Glomerular visceral epithelial cell (primary cell): Measurements from ENCODE around the gene PKDREJ.

ENCODE experiments used
- DNase-seq: peaks from one replicate; pipeline ENCODE4 v3.0.0-alpha.2; 2016; ENCODE audit errors: extremely low spot score

The PKDREJ gene

DNA sequence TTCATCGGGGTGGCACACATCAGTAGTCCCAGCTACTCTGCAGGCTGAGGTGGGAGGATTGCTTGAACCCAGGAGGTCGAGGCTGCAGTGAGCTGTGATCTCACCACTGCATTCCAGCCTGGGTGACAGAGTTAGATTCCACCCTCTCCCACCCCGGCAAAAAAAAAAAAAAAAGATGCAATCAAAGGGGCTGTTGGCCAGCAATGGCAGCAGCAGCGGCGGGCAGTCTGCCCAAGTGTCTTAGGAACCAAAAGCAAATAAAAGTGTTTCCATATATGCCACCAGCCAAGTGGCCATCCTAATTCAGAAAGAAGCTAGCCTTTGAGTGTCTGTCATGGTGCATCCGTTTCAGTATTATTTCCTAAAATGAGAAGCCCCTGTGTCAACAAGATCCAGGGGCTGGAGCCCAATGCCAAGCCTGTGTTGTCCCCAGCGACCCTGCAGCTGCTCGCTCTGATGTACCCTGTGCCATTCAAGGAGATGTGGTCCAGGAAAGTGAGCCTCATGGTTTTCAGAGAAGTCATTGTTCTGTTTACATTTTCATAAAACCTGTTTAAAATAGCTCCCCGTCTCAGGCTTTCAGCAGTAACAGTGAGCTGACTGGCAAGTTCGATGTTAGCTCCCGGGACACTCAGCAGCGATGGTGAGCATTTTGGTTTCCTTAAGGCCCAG lies 25.6 kb downstream of the PKDREJ start:
- DNase-seq: no peak

DNA sequence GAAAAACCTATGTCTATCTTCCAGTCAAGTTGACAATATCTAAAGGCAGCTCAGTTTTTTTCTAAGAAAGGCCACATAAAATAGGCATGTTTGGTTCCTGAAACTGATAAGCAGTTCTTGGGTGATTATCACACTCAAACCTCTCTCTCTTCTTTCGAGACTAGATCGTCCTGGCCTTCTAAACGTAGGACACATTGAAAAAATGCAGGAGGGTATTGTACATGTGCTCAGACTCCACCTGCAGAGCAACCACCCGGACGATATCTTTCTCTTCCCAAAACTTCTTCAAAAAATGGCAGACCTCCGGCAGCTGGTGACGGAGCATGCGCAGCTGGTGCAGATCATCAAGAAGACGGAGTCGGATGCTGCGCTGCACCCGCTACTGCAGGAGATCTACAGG lies 28.2 kb downstream of the PKDREJ start:
- DNase-seq: no peak

DNA sequence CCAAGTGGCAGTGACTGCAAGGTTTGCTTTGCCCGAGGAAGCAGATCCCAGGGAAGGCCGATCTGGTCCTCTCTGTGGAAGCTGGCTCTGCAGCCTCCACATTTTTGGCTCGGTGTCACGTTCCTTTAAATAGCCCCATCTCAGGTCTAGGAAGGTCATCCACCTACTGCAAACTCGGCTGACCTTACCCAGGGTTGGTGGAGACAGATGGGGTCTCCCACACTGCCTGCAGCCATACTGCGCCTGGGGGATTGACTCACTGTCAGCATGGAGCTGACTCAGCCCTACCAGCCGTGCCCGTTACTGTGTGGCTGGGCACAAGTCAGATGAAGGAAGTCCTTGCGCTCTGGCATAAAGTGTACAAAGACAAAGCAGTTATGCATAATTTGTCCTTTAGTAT lies 29.9 kb downstream of the PKDREJ start:
- DNase-seq: peak; percentile 13

DNA sequence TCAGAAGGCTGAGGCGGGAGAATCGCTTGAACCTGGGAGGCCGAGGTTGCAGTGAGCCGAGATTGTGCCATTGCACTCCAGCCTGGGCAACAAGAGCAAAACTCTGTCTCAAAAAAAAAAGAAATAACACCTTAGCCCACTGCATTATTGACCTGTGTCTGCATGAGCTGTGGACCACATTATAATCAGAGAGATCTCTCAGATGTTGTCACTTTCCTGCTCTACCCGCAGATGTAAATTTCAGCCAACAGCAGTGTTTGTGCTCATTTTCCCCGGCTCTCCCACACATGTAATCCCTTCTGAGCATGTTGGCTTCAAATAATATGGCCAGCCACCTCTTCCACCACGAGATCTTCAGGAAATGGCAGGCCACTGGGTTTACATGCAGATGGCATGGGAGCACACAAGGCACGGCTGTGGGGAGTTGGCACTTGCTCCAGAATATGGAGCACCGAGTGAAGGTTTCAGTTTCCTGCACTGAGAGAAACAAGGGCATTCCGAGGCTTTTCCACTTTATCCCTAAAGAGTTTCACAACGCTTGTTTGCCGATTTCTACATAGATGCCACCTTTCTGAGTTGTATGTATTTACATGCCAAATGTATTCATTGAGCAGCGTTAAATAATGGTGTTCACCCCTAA lies 32.8 kb downstream of the PKDREJ start:
- no peak for DNase-seq

DNA sequence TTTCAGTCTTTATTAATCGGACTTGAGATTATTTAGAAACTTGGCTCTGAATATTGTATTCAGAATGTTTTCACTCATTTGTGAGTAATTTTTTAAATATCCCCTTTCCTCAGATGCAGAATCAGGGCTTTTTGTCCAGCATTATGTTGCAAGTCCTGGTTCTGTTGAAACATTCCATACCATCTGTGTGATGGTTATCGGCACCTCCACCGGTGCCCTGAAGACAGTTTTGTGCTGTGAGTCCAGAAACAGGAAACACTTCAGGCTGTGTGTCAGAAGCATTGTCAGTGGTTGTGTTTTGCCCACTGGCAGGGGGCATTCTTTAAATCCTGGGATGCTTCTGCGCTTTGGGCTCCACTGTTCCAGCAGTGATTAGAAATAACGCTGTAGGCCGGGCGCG lies 33.4 kb downstream of the PKDREJ start:
- no peak for DNase-seq

DNA sequence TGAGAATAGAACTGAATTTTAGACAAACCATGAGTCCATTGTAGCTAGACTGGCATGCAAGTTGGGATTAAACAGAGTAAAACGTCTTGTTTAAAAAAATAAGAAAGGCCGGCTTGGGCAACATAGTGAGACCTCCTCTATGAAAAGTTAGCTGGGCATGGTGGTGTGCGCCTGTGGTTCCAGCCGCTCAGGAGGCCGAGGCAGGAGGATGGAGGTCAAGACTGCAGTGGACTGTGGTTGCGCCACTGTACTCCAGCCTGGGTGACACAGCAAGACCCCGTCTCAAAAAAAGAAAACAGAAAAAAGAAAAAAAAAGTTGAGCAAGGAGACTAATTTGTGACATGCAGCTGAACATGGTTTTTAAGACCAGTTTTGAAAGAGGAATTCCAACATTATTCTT lies 36.6 kb downstream of the PKDREJ start:
- DNase-seq: no peak

DNA sequence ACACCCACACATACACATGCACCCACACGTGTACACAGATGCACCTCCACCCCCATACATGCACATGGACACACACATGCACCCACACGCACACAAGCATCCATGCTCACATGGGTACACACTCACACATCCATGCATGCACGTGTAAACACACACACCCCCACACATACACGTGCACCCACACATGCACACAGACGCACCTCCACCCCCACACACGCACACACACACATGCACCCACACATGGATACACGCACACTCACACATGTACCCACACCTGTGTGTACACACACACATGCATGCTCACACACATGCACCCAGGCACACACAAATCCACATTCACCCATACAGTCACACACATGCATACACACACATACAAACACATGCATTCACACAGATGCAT lies 37.5 kb downstream of the PKDREJ start:
- DNase-seq: no peak

DNA sequence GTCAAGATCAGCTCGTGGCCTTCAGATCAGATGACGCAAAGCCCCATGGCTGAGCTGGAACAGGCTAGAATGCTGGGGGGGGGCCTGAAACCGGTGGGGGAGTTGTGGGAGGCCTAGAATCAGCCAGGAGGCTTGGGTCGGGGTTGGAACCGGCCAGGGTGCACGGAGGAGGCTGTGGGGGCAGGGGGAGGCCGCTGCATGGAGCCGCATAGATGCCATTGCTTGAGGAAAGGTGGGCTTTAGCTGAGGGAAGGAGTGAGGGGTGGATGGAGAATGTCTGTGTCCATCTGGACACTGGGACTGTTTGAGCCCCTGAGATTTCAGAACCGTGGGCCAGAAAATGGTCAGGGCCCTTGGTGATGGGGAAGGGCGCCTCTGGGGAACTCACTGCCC lies 38.2 kb downstream of the PKDREJ start:
- no peak for DNase-seq

DNA sequence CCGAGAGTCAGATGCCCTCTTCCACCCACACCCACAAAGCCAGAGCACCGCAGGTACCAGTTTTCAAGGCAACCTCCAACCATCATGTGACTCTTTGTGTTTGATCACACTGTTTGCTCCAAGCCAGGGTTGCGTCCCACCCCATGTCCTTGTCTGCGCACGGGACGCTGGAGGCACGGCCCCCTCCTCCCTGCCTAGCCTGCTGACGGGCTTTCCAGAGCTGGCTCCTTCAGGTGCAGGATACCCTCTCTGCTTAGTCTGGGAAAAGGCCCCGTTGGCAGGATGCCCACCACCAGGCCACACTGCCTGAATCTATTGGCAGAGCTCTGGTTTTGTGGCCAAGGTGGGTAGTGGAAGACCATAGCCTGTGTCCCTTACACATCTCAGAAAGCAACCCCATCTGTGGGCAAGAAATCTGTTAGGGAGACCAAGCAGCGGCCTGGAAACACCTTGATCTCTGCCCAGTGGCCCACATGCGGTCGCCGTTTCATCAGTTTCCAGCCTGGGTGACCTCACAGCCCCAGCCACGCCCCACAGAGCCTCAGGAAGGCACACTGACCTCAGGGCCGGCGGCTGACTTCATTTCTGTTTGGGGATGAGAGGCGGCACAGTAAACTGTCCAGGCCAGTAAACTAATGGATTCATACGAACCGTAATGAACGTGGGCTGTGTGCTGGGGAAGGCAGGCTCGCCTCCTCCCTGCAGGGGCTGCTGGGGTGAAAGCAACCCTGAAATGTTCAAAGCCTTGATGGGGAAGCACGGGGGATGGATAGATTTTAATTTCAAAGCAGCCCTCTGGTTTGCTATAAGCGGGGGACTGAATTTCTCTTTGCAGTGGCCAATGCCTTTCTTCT lies 38.9 kb downstream of the PKDREJ start:
- DNase-seq: no peak

DNA sequence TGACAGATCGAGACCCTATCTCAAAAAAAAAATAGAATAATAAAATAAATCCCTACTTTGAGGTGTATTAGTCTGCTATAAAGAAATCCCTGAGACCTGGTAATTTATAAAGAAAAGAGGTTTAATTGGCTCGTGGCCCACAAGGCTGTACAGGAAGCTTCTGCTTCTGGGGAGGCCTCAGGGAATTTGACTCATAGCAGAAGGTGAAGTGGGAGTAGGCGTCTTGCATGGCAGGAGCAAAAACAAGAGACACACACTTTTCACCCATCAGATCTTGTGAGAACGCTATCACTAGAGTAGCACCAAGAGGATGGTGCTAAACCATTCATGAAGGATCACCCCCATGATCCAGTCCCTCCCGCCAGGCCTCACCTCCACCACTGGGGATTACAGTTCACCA lies 42.2 kb downstream of the PKDREJ start:
- no peak for DNase-seq

DNA sequence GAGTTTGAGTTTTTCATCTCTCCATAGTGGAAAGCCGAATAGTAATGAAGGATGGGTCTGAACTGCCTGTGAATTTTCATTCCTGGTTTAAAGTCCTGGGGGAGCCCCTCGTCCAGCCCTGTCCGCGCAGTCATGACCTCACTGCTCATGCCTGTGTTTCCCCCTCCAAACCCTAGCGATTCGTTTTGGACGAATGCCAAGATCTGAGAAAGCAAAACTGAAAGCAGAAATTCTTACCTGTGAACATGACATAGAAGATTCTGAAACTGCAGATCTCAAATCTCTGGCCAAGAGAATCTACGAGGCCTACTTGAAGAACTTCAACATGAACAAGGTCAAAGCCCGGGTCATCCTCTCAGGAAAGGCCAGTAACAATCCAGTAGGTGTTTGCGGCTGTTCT lies 43.5 kb downstream of the PKDREJ start:
- no peak for DNase-seq

DNA sequence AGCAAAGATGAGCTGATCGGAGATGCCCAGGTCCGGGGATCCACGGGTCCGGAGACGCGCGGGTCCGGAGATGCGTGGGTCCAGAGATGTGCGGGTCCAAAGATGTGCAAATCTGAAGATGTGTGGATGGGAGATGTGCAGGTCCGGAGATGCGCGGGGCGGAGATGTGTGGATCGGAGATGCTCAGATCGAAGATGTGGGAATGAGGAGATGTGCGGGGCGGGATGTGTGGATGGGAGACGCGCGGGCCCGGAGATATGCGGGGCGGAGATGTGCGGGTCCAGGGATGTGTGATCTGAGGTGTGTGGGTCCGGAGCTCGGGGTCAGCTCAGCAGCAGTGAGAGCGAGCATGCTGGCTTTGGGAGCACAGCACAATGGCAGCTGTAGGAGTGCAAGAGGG lies 48.5 kb downstream of the PKDREJ start:
- no peak for DNase-seq

DNA sequence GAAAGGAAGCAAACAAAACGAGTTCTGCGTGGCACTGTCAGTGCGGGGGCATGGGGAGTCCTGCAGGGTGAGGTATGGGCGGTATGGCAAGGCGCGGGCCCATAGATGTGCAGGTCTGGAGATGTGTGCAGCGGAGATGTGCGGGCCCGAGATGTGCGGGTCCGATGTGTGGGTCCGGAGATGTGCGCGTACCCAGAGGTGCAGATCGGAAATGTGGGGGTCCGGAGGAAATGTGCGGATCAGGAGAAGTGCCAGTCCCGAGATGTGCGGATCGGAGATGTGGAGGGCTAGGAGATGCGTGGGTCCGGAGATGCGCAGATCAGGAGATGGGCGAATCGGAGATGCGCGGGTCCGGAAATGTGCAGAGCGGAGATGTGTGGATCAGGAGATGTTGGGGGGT lies 49.0 kb downstream of the PKDREJ start:
- DNase-seq: no peak

DNA sequence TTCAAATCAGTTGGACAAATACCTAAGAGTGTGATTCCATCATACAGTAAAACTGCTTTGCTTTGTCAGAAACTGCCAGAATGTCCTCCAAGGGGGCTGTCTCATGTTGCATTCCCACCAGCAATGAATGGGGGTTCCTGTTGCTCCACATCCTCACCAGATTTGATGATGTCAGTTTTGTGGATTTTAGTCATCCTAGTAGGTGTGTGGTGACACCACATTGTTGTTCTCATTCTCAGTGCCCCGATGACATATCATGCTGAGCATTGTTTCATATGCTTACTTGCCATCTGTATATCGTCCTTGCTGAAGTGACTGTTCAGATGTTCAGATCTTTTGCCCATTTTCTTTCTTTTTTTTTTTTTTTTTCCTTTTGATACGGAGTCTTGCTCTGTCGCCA lies 50.1 kb downstream of the PKDREJ start:
- DNase-seq: no peak

DNA sequence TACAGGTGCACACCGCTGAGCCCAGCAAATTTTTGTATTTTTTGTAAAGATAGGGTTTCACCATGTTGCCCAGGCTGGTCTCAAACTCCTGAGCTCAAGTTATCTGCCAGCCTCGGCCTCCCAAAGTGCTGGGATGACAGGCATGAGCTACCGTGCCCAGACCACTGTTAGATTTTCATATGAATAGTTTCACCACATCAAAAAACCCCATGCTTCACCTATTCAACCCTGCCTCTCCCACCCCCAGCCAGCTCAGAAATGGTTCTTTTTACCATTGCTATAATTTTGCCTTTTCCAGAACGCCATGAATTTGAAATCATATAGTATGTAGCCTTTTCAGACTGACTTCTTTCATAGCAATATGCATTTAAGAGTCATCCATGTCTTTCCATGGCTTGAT lies 50.9 kb downstream of the PKDREJ start:
- no peak for DNase-seq

DNA sequence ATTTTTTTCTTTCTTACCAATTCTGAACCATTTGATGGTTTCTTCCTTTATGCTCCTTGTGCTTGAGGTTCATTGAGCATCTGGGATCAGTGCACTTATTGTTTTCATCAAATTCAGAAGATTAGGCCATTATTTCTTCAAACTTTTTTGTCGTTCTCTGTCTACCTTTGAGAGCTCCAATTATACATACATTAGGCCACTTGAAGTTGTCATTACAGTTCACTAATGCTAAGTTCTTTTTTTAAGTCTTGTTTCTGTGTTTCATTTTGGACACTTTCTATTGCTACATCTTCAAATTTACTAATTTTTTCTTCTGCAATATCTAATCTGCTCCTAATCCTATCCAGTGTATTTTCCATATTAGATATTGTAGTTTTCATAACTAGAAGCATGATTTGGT lies 53.9 kb downstream of the PKDREJ start:
- DNase-seq: no peak
